Measurements from ENCODE around the gene DACT1. TPM values are rescaled to one million over a fixed set of nuclear protein-coding genes. Genes with fewer than 3 reads are reported as not detected.

The DACT1 gene
- polyA plus RNA-seq, 1 of the 3 experiments (the other 2 are of a cell fraction) = 3.3 TPM

DNA sequence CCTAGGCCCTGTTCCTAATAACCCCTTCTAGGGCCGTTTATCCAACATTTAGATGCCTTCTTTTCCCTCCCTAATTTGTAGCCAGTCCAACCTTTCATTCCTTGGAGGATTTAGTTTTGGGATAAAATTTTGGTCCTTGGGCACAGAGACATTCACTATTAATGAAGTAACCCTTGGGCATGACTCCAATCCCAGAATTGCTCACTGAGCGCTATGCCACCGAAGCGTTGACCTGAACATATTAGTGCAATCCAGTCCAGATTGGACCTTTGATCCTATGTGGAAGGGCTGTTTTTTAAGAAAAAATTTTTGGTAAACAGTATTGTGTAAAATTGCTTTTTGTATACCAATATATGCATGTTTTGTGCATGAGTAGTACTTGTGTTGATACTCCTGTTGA, 10.0 kb downstream of the DACT1 start:
- Histone ChIP-seq H3K4me1 (ENCODE audit: control insufficient read depth in 1 of 2, insufficient read depth in 2 of 2, low read depth in 1 of 2, low read length in 1 of 2) (peaks cover 0 to 6% of the 10 kb centered on the region in 2 experiments; a peak in 1 of 4 replicates), H3K36me3 (replicated peaks in 1 of 2; ENCODE audit: control insufficient read depth in 1 of 2, insufficient read depth in 2 of 2, low read length in 1 of 2) (peaks cover 26 to 60% of the 10 kb centered on the region in 2 experiments), H3K9me3 (no peaks in the 10 kb centered on the region), H3K4me3 (ENCODE audit: low read depth in 2 of 2, low read length in 1 of 2) (no peak overlapping the region), H3K4me2 (no peak overlapping the region), H2AFZ (ENCODE audit: low read depth) (no peak overlapping the region), H3K27ac (ENCODE audit: low read depth in 2 of 2, low read length in 1 of 2) (no peak overlapping the region), H3F3A (replicated peaks; ENCODE audit: insufficient read depth) (peaks cover 20% of the 10 kb centered on the region), H3K27me3 (ENCODE audit: insufficient read depth) (no peaks in the 10 kb centered on the region), H3K79me2 (ENCODE audit: insufficient read depth) (peaks cover 33% of the 10 kb centered on the region), H3K9ac (no peak overlapping the region), H4K20me1 (ENCODE audit: insufficient read depth) (no peaks in the 10 kb centered on the region), H3K9me2 (no peaks in the 10 kb centered on the region)
- 92% methylated on average over 4 of the region's 4 CpGs for WGBS (ENCODE audit: low lambda C conversion rate)
- CTCF ChIA-PET = no interaction called here
- no peak for DNase-seq
- POLR2A ChIA-PET = no interaction called here
- no peak for TF ChIP-seq EZH2phosphoT487 (IDR thresholded peaks at IDR 0.05; ENCODE audit: borderline replicate concordance, low read depth)
- no peak for TF ChIP-seq TCF12 (IDR thresholded peaks at IDR 0.05)
- TF ChIP-seq, protein P1, sequence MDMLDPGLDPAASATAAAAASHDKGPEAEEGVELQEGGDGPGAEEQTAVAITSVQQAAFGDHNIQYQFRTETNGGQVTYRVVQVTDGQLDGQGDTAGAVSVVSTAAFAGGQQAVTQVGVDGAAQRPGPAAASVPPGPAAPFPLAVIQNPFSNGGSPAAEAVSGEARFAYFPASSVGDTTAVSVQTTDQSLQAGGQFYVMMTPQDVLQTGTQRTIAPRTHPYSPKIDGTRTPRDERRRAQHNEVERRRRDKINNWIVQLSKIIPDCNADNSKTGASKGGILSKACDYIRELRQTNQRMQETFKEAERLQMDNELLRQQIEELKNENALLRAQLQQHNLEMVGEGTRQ (IDR thresholded peaks at IDR 0.05; ENCODE audit: borderline replicate concordance, low read depth, low read length) = no peak
- TF ChIP-seq FOXM1 (IDR thresholded peaks at IDR 0.05; ENCODE audit: low read depth) = no peak
- no peak for TF ChIP-seq FOSL2 (IDR thresholded peaks at IDR 0.05; ENCODE audit: borderline replicate concordance, low read depth)
- no peak for TF ChIP-seq CHD2 (IDR thresholded peaks at IDR 0.05; ENCODE audit: low read length, partially characterized antibody)
- TF ChIP-seq JUND (IDR thresholded peaks at IDR 0.05) = no peak
- no peak for TF ChIP-seq POLR2AphosphoS5 (IDR thresholded peaks at IDR 0.05; ENCODE audit: low read depth, low read length)
- TF ChIP-seq ELF1 (IDR thresholded peaks at IDR 0.05) = no peak
- no peak for TF ChIP-seq EP300 (IDR thresholded peaks at IDR 0.05; ENCODE audit: borderline replicate concordance in 1 of 2, low read depth in 1 of 2, low read length in 1 of 2)
- no peak for TF ChIP-seq MEF2A (IDR thresholded peaks at IDR 0.05; ENCODE audit: borderline replicate concordance, low read depth)
- TF ChIP-seq, protein P2, sequence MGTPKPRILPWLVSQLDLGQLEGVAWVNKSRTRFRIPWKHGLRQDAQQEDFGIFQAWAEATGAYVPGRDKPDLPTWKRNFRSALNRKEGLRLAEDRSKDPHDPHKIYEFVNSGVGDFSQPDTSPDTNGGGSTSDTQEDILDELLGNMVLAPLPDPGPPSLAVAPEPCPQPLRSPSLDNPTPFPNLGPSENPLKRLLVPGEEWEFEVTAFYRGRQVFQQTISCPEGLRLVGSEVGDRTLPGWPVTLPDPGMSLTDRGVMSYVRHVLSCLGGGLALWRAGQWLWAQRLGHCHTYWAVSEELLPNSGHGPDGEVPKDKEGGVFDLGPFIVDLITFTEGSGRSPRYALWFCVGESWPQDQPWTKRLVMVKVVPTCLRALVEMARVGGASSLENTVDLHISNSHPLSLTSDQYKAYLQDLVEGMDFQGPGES (IDR thresholded peaks at IDR 0.05; ENCODE audit: low read depth, low read length) = no peak
- no peak for TF ChIP-seq NFIC (IDR thresholded peaks at IDR 0.05; ENCODE audit: borderline replicate concordance)
- TF ChIP-seq RAD21 (IDR thresholded peaks at IDR 0.05; ENCODE audit: low read length) = no peak
- TF ChIP-seq, protein P3, sequence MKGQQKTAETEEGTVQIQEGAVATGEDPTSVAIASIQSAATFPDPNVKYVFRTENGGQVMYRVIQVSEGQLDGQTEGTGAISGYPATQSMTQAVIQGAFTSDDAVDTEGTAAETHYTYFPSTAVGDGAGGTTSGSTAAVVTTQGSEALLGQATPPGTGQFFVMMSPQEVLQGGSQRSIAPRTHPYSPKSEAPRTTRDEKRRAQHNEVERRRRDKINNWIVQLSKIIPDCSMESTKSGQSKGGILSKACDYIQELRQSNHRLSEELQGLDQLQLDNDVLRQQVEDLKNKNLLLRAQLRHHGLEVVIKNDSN (IDR thresholded peaks at IDR 0.05; ENCODE audit: borderline replicate concordance, low read depth) = no peak
- no peak for TF ChIP-seq TAF1 (IDR thresholded peaks at IDR 0.05; ENCODE audit: borderline replicate concordance, low read depth, low read length)
- TF ChIP-seq REST (IDR thresholded peaks at IDR 0.05; ENCODE audit: low read depth, low read length) = no peak
- TF ChIP-seq, protein P4, sequence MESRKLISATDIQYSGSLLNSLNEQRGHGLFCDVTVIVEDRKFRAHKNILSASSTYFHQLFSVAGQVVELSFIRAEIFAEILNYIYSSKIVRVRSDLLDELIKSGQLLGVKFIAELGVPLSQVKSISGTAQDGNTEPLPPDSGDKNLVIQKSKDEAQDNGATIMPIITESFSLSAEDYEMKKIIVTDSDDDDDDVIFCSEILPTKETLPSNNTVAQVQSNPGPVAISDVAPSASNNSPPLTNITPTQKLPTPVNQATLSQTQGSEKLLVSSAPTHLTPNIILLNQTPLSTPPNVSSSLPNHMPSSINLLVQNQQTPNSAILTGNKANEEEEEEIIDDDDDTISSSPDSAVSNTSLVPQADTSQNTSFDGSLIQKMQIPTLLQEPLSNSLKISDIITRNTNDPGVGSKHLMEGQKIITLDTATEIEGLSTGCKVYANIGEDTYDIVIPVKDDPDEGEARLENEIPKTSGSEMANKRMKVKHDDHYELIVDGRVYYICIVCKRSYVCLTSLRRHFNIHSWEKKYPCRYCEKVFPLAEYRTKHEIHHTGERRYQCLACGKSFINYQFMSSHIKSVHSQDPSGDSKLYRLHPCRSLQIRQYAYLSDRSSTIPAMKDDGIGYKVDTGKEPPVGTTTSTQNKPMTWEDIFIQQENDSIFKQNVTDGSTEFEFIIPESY (IDR thresholded peaks at IDR 0.05; ENCODE audit: borderline replicate concordance, low read depth) = no peak
- TF ChIP-seq YY1 (IDR thresholded peaks at IDR 0.05; ENCODE audit: low read depth) = no peak
- TF ChIP-seq FOXJ3 (CRISPR knock-in tag; IDR thresholded peaks at IDR 0.05) = no peak

All from SK-N-SH (cell line).